ENCODE results near the gene SV2A.

DNA sequence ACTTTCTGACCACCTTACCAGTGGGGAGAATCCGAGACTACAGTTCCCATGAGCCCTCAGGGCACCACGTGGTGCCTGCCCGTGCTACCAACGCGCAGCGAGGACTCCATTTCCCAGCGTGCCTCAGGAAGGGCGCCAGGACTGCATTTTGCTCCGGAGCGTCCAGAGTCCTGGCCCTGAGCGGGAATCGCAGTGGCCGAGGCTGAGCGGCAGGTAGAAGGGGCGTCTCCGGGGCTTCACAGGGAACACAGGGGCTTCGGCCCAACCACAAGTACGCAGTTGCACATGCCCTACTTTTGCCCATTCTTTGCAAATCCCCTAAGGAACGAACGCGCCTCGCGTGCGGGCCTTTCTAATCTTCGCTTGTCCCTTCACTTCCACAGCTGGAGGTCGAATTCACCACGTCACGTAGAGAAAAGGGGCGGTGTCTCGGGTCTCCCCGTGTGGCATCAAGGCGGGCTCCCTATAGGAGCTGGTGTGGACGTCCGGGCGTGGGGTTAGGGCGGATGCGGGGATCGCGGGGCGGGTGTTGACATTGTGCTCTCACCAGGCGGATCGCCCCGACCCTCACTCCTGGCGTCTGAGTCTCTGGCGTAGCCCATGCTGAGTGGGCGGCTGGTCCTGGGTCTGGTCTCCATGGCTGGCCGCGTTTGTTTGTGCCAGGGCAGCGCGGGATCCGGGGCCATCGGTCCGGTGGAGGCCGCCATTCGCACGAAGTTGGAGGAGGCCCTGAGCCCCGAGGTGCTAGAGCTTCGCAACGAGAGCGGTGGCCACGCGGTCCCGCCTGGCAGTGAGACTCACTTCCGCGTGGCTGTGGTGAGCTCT, 18.0 kb downstream of the SV2A start, which contains the start of gene BOLA1:
- no peak for TF ChIP-seq CTCF (IDR thresholded peaks at IDR 0.05)
- peak; percentile 96 to 98 (median 97) for TF ChIP-seq POLR2AphosphoS5 (IDR thresholded peaks at IDR 0.05)
- TF ChIP-seq POLR2A (IDR thresholded peaks at IDR 0.05): peak; percentile 87 to 89
